Smooth muscle cell (in vitro differentiated cells): Measurements from ENCODE around the gene C1orf159. TPM values are rescaled to one million over a fixed set of nuclear protein-coding genes. Genes with fewer than 3 reads are reported as not detected.

Source experiments
- DNase-seq: peaks from one replicate; lab custom pipeline; 2025; ENCODE audit not compliant: unreplicated experiment; lab: John Stamatoyannopoulos, UW
- H2AFZ ChIP-seq: fragments of 200-600 bp; sonication (generic); 2 replicates; pipeline ENCODE4 v1.6.0; 2016; ENCODE audit warnings: antibody characterized with exemption, low read depth, mild to moderate bottlenecking
- H3F3A ChIP-seq: fragments of 200-600 bp; sonication (generic); 2 replicates; pipeline ENCODE4 v1.6.0; 2017; ENCODE audit warnings: antibody characterized with exemption, low read depth
- H3K27ac ChIP-seq: fragments of 200-600 bp; sonication (generic); 2 replicates; pipeline ENCODE4 v1.5.1; 2016; ENCODE audit warnings: low read depth, mild to moderate bottlenecking
- H3K27me3 ChIP-seq: fragments of 200-600 bp; sonication (generic); 2 replicates; pipeline ENCODE4 v1.6.1; 2016; ENCODE audit warnings: low read depth, mild to moderate bottlenecking
- H3K36me3 ChIP-seq: fragments of 200-600 bp; sonication (generic); 2 replicates; pipeline ENCODE4 v1.5.1; 2016; ENCODE audit warnings: low read depth
- H3K4me1 ChIP-seq: fragments of 200-600 bp; sonication (generic); 2 replicates; pipeline ENCODE4 v1.5.1; 2016; ENCODE audit warnings: low read depth
- H3K4me2 ChIP-seq: fragments of 200-600 bp; sonication (generic); 2 replicates; pipeline ENCODE4 v1.6.0; 2016; ENCODE audit warnings: mild to moderate bottlenecking
- H3K4me3 ChIP-seq: fragments of 200-600 bp; sonication (generic); 2 replicates; pipeline ENCODE4 v1.5.1; 2016; ENCODE audit warnings: mild to moderate bottlenecking
- H3K79me2 ChIP-seq: fragments of 200-600 bp; sonication (generic); 2 replicates; pipeline ENCODE4 v1.6.0; 2016; ENCODE audit warnings: low read depth, mild to moderate bottlenecking
- H3K9ac ChIP-seq: fragments of 200-600 bp; sonication (generic); 2 replicates; pipeline ENCODE4 v1.6.0; 2016; ENCODE audit warnings: low read depth
- H3K9me3 ChIP-seq: fragments of 200-600 bp; sonication (generic); replicated peaks from 2 replicates; pipeline ENCODE4 v1.5.1; 2016; ENCODE audit warnings: low read depth
- H4K20me1 ChIP-seq: fragments of 200-600 bp; sonication (generic); 2 replicates; pipeline ENCODE4 v1.6.0; 2016; ENCODE audit warnings: low read depth
- WGBS: methylation state at CpG from one replicate; pipeline ENCODE4 v1.1.7; 2016; ENCODE audit warnings: low lambda C conversion rate; 5-methylcytosine and 5-hydroxymethylcytosine counted together
- polyA plus RNA-seq: library from polyadenylated mRNA; unstranded; fragments of >200 nt; fragmentation: Nextera tagmentation; extraction: Ambion mirVana; gene quantifications from 2 replicates; pipeline ENCODE4 v1.2.1, GENCODE V29; 2016
- total RNA-seq: library from RNA; depleted of rRNA; stranded (reverse); fragments of >200 nt; gene quantifications from 2 replicates; pipeline ENCODE4 v1.2.3, GENCODE V29; 2014
- TF ChIP-seq, protein P1 (sequence below): fragments of 200-600 bp; sonication (generic); IDR thresholded peaks from 2 replicates; pipeline ENCODE4 v1.5.1; 2017; ENCODE audit warnings: borderline replicate concordance, mild to moderate bottlenecking, antibody characterized with exemption; ENCODE audit not compliant: insufficient read depth, poor library complexity, severe bottlenecking

The C1orf159 gene
- total and polyA plus RNA-seq, 2 experiments from 2014 or later = 20.2 to 24.5 TPM

DNA sequence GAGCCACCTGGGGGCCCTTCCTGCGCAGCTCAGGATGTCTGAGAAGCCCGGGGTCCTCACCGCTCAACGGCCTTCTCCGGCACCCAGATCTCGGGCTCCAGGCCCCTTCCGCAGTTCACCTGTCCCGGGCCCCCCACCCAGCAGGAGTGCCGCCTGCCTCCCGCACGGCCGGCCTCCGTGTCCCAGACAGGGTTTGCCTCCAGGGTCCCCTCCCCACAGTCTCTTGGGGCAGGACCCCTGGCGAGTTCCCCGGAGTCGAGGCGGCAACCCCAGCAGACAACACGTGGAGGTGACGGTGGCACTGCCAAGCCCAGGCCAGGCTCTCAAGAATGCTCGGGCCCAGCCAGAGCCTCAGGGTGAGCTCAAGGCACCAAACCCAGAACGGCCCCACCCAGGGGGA lies 35.4 kb upstream of the C1orf159 start:
- H3F3A ChIP-seq = peaks cover 9% of the 10 kb centered on the region
- no peak overlapping the region for H2AFZ ChIP-seq
- TF ChIP-seq, protein P1, sequence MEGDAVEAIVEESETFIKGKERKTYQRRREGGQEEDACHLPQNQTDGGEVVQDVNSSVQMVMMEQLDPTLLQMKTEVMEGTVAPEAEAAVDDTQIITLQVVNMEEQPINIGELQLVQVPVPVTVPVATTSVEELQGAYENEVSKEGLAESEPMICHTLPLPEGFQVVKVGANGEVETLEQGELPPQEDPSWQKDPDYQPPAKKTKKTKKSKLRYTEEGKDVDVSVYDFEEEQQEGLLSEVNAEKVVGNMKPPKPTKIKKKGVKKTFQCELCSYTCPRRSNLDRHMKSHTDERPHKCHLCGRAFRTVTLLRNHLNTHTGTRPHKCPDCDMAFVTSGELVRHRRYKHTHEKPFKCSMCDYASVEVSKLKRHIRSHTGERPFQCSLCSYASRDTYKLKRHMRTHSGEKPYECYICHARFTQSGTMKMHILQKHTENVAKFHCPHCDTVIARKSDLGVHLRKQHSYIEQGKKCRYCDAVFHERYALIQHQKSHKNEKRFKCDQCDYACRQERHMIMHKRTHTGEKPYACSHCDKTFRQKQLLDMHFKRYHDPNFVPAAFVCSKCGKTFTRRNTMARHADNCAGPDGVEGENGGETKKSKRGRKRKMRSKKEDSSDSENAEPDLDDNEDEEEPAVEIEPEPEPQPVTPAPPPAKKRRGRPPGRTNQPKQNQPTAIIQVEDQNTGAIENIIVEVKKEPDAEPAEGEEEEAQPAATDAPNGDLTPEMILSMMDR = no peak
- H4K20me1 ChIP-seq = no peaks in the 10 kb centered on the region
- H3K79me2 ChIP-seq = no peaks in the 10 kb centered on the region
- no peak overlapping the region for H3K4me3 ChIP-seq
- no peak overlapping the region for H3K4me2 ChIP-seq
- DNase-seq = no peak
- H3K9me3 ChIP-seq = no peaks in the 10 kb centered on the region
- no peak overlapping the region for H3K27ac ChIP-seq
- H3K27me3 ChIP-seq = no peaks in the 10 kb centered on the region
- H3K36me3 ChIP-seq = no peaks in the 10 kb centered on the region
- H3K4me1 ChIP-seq = no peaks in the 10 kb centered on the region
- no peak overlapping the region for H3K9ac ChIP-seq
- 98% methylated on average over 20 of the region's 21 CpGs for WGBS

DNA sequence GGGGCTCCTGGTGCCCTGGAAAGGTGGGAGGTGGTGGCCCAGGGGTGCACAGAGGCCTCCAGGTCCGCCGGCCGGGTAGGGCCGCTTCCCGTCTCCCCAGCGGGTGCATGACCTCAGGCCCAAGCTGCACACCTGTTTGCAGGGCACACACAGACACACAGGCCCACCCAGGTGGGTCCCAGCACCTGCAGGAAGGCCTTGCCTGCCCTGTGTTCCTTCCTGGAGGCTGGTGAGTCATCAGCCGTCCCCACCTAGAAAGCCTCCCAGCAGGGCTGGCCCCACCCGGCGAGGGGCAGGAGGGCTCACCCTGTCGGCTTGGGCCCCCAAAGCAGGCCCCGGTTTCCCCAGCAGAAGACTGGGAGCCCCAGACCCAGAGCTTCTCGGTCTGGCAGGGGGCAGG lies 34.2 kb upstream of the C1orf159 start:
- no peak overlapping the region for H3K9ac ChIP-seq
- WGBS = 87% methylated on average over 12 of the region's 12 CpGs
- H3K27me3 ChIP-seq = no peaks in the 10 kb centered on the region
- H3K4me3 ChIP-seq = no peak overlapping the region
- H3K27ac ChIP-seq = no peak overlapping the region
- no peaks in the 10 kb centered on the region for H4K20me1 ChIP-seq
- no peaks in the 10 kb centered on the region for H3K4me1 ChIP-seq
- H3K4me2 ChIP-seq = no peak overlapping the region
- no peaks in the 10 kb centered on the region for H3K36me3 ChIP-seq
- H3F3A ChIP-seq = peaks cover 1% of the 10 kb centered on the region
- no peak overlapping the region for H2AFZ ChIP-seq
- no peak for DNase-seq
- TF ChIP-seq, protein P1 = no peak
- H3K79me2 ChIP-seq = no peaks in the 10 kb centered on the region
- H3K9me3 ChIP-seq = no peaks in the 10 kb centered on the region

DNA sequence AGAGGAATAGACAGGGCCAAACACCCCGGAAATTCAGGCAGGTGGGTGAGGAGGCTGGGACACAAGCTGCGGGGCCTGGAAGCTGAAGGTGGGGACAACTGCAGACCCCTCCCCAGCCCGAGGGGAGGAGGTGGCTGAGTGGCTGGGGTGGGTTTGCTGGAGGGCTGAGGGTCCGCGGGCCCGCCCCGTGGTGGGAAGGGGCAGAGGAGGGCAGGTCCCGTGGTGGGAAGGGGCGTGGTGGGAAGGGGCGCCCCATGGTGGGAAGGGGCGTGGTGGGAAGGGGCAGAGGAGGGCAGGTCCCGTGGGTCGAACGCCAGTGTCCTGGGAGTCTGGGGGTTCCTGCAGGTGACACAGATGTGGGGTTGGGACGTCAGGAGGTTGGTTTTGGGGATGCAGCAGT lies 33.5 kb upstream of the C1orf159 start:
- Histone ChIP-seq H3K79me2 (no peaks in the 10 kb centered on the region), H3F3A (no peaks in the 10 kb centered on the region), H2AFZ (no peak overlapping the region), H3K9ac (no peak overlapping the region), H3K4me3 (no peak overlapping the region), H4K20me1 (no peaks in the 10 kb centered on the region), H3K4me1 (no peaks in the 10 kb centered on the region), H3K36me3 (no peaks in the 10 kb centered on the region), H3K27me3 (no peaks in the 10 kb centered on the region), H3K9me3 (no peaks in the 10 kb centered on the region), H3K4me2 (no peak overlapping the region), H3K27ac (no peak overlapping the region)
- no peak for DNase-seq
- TF ChIP-seq, protein P1 = no peak
- WGBS = 86% methylated on average over 6 of the region's 15 CpGs

DNA sequence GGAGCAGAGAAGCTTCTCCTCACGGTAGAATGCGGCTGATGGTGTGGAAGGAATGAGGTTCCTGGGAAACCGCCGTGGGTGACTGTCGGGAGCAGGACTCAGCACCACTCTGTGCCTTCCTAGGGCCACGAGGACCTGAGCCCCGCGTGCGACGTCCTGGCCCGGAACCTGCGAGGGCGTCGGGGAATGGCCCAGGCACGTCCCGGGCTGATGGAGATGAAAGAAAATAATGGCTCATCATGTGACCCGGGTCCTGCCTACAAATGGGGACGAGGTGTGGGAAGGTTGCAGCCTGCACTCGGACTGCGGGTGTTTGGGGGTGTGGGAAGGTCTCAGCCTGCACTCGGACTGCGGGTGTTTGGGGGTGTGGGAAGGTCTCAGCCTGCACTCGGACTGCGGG lies 32.7 kb upstream of the C1orf159 start:
- DNase-seq = no peak
- no peak overlapping the region for H2AFZ ChIP-seq
- TF ChIP-seq, protein P1 = no peak
- no peaks in the 10 kb centered on the region for H3F3A ChIP-seq
- no peaks in the 10 kb centered on the region for H3K9me3 ChIP-seq
- H4K20me1 ChIP-seq = no peaks in the 10 kb centered on the region
- H3K9ac ChIP-seq = no peak overlapping the region
- H3K27me3 ChIP-seq = no peaks in the 10 kb centered on the region
- no peak overlapping the region for H3K27ac ChIP-seq
- WGBS = 85% methylated on average over 24 of the region's 24 CpGs
- H3K4me3 ChIP-seq = no peak overlapping the region
- no peaks in the 10 kb centered on the region for H3K36me3 ChIP-seq
- H3K79me2 ChIP-seq = no peaks in the 10 kb centered on the region
- H3K4me1 ChIP-seq = no peaks in the 10 kb centered on the region
- H3K4me2 ChIP-seq = no peak overlapping the region
